Stimulated activated CD4-positive, alpha-beta T cell treated with anti-CD3 and anti-CD28 coated beads, Interleukin-15, amount 100 ng/mL, for 48 hours (primary cell): ENCODE results near the gene MYOF.
"Not testable (repeated sequence)": the region's sequence is repeated elsewhere in the genome, so short reads cannot be mapped to it uniquely, and the experiment has no call there.

ENCODE experiments used
- DNase-seq, 2 donors: peaks; one replicate each; pipeline ENCODE4 v3.0.0-alpha.2; 2020; ENCODE audit warnings: low read depth in 2 of 2

MYOF gene

GRCh38 chr10:93485690-93486089 is 3.6 kb upstream of the MYOF start:
- no peak for DNase-seq

GRCh38 chr10:93481637-93482144 is 443 bp downstream of the MYOF start:
- no peak for DNase-seq

GRCh38 chr10:93478873-93479272 is 3.3 kb downstream of the MYOF start:
- no peak for DNase-seq

GRCh38 chr10:93476756-93477155 is 5.4 kb downstream of the MYOF start:
- no peak for DNase-seq

- no peak for DNase-seq
Measured at GRCh38 chr10:93475871-93476270, 6.3 kb downstream of the MYOF start.

- DNase-seq: no peak
Measured at GRCh38 chr10:93475227-93475626, 6.9 kb downstream of the MYOF start.

- no peak for DNase-seq
Measured at GRCh38 chr10:93473804-93474472, 8.2 kb downstream of the MYOF start.

GRCh38 chr10:93473161-93473560 is 9.0 kb downstream of the MYOF start:
- DNase-seq: no peak

- no peak for DNase-seq
Measured at GRCh38 chr10:93471110-93471651, 11.0 kb downstream of the MYOF start.

- DNase-seq: no peak
Measured at GRCh38 chr10:93469454-93469853, 12.7 kb downstream of the MYOF start.

- DNase-seq: no peak
Measured at GRCh38 chr10:93468461-93469213, 13.5 kb downstream of the MYOF start.

GRCh38 chr10:93467635-93468034 is 14.5 kb downstream of the MYOF start:
- DNase-seq: not testable (repeated sequence)

GRCh38 chr10:93465806-93466675 is 16.1 kb downstream of the MYOF start:
- DNase-seq: no peak

- no peak for DNase-seq
Measured at GRCh38 chr10:93464776-93465388, 17.3 kb downstream of the MYOF start.

GRCh38 chr10:93463723-93464476 is 18.2 kb downstream of the MYOF start:
- no peak for DNase-seq

- peak; percentile 27 to 31 for DNase-seq
Measured at GRCh38 chr10:93462881-93463280, 19.3 kb downstream of the MYOF start.

GRCh38 chr10:93462371-93462770 is 19.8 kb downstream of the MYOF start:
- DNase-seq: no peak

GRCh38 chr10:93461807-93462178 is 20.3 kb downstream of the MYOF start:
- DNase-seq: no peak

- DNase-seq: no peak
Measured at GRCh38 chr10:93461109-93461806, 20.9 kb downstream of the MYOF start.

GRCh38 chr10:93459466-93459865 is 22.7 kb downstream of the MYOF start:
- no peak for DNase-seq
